ENCODE results near the gene CCDC187. TPM values are rescaled to one million over a fixed set of nuclear protein-coding genes. Genes with fewer than 3 reads are reported as not detected.

CCDC187 gene
- total RNA-seq, 4 donors from 2014 or later = 0.20 TPM; not detected in 3

DNA sequence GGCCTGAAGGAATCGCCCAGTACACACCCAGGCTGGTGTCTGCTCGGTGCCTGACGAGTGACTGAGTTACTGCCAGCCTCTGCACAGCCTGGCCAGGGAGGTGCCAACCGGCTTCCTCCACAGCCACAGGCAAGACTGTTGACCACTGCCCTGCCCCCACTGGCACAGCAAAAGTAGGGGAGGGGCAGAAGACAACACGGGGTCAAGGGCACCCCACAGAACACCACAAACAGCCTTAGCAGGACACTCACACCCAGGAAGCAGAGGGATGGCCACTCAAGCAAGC, 98.2 kb downstream of the CCDC187 start:
- no peak for DNase-seq (ENCODE audit: low spot score in 2 of 2)
- no peak for TF ChIP-seq EP300 (IDR thresholded peaks at IDR 0.05)
- TF ChIP-seq, protein P1, sequence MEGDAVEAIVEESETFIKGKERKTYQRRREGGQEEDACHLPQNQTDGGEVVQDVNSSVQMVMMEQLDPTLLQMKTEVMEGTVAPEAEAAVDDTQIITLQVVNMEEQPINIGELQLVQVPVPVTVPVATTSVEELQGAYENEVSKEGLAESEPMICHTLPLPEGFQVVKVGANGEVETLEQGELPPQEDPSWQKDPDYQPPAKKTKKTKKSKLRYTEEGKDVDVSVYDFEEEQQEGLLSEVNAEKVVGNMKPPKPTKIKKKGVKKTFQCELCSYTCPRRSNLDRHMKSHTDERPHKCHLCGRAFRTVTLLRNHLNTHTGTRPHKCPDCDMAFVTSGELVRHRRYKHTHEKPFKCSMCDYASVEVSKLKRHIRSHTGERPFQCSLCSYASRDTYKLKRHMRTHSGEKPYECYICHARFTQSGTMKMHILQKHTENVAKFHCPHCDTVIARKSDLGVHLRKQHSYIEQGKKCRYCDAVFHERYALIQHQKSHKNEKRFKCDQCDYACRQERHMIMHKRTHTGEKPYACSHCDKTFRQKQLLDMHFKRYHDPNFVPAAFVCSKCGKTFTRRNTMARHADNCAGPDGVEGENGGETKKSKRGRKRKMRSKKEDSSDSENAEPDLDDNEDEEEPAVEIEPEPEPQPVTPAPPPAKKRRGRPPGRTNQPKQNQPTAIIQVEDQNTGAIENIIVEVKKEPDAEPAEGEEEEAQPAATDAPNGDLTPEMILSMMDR (IDR thresholded peaks at IDR 0.05) = no peak
- TF ChIP-seq POLR2A (IDR thresholded peaks at IDR 0.05) = no peak
- peaks cover 0 to 17% (median 0%) of the 10 kb centered on the region in 4 donors for H3K4me1 ChIP-seq
- no peak overlapping the region for H3K27ac ChIP-seq
- H3K9me3 ChIP-seq = no peaks in the 10 kb centered on the region
- no peak overlapping the region for H3K4me3 ChIP-seq
- peaks cover 0 to 47% (median 0%) of the 10 kb centered on the region in 3 donors for H3K36me3 ChIP-seq
- peaks cover 0 to 50% of the 10 kb centered on the region in 2 donors for H3K27me3 ChIP-seq
- 89 to 94% methylated on average over 3 to 4 of the region's 5 CpGs for WGBS, 2 donors

DNA sequence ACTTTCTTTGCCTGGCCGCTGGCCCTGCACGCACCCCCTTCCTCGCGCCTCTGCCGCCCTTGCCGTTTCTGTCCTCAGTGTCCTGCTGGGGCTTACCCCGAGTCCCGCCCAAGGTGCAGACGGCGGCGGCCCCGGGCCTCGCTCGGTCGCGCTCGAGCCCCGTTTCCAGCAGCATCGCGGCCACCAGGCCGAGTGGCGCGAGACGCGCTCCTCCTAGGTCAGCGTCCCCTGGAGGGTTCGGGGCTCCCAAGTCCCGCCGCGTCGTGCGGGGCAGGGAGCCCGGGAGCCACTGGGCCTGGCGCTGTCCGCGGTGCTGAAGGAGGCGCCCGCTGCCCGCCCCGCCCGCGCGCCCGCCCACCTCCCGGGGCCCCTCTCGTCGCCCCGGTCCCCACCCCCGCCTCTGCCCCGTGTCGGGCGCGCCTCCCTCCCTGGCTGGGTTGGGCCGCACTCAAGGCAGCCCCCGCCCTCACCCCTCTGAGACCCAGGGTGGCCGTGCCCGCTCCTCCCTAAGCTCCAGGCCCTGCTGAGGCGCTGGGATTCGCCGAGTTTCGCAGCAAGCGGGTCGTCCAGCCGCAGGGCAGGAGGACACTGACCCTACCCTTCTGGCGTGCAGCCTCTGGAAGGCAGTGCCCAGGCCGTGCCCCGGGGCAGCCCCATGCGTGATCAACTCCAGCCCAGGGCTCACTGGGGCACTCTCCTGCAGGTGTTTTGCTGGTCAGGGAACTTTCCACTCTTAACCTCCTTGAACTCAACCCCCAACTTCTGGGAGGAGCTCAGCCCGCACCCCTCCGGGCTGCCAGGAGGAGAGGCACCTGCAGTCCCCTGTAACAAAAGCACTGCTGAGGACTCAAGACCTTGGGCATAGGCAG, 98.8 kb downstream of the CCDC187 start, which contains the start of gene LHX3:
TSS of gene LHX3 (minus strand) at position 291 of the 869 bp plus-strand sequence. CDS start at position 175, 116 bp downstream.
- H3K4me1 ChIP-seq = peaks cover 0 to 17% (median 0%) of the 10 kb centered on the region in 4 donors
- peaks cover 0 to 42% (median 0%) of the 10 kb centered on the region in 3 donors for H3K36me3 ChIP-seq
- H3K27ac ChIP-seq = no peak within 1 kb of the TSS
- 11 to 14% methylated on average over 44 to 45 of the region's 70 CpGs for WGBS, 2 donors
- peaks cover 0 to 56% of the 10 kb centered on the region in 2 donors for H3K27me3 ChIP-seq
- TF ChIP-seq, protein P1 (IDR thresholded peaks at IDR 0.05) = no peak
- no peak for TF ChIP-seq POLR2A (IDR thresholded peaks at IDR 0.05)
- TF ChIP-seq EP300 (IDR thresholded peaks at IDR 0.05) = no peak
- no peak for DNase-seq (ENCODE audit: low spot score in 2 of 2)
- H3K9me3 ChIP-seq = no peaks in the 10 kb centered on the region
- no peak within 1 kb of the TSS for H3K4me3 ChIP-seq

DNA sequence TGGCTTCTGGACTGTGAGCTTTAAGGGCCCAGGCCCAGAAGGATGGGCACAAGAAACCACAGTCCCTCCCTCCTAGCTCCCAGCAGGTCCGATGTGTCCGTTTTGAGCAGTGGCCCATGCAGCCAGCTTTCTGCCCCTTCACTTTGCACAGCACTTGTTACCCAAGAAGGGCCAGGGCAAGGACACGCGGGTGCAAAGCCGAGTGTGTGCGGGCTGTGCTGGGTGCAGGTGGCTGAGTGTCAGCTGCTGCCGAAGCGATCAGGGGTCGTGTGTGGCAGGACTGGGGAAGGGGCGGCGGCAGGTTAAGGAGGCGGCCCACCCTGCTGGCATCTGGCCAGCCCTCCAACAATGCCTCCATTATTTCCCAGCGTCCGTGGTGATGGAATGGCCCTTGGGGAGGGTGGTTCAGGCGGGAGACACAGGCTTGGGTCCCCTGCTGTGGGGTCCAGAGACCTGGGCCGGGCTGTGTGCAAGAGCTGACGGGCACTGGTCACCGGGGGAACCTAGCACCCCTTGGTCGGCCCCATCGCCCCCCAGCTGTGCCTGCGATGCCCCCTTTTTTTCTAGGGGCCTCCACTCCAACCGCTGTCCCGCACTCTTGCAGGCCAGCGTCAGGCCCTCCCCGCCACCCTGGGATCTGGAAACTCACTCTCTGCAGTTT, 99.6 kb downstream of the CCDC187 start:
- Histone ChIP-seq H3K4me3 (no peak overlapping the region), H3K4me1 (peaks cover 0 to 23% (median 0%) of the 10 kb centered on the region in 4 donors), H3K36me3 (peaks cover 0 to 34% (median 0%) of the 10 kb centered on the region in 3 donors), H3K27ac (no peak overlapping the region), H3K9me3 (no peaks in the 10 kb centered on the region), H3K27me3 (peaks cover 0 to 64% of the 10 kb centered on the region in 2 donors)
- WGBS, 2 donors = 45 to 48% methylated on average over 24 to 25 of the region's 25 CpGs
- no peak for DNase-seq (ENCODE audit: low spot score in 2 of 2)
- TF ChIP-seq POLR2A (IDR thresholded peaks at IDR 0.05) (no peak), EP300 (IDR thresholded peaks at IDR 0.05) (no peak)
- TF ChIP-seq, protein P1 (IDR thresholded peaks at IDR 0.05) = no peak

DNA sequence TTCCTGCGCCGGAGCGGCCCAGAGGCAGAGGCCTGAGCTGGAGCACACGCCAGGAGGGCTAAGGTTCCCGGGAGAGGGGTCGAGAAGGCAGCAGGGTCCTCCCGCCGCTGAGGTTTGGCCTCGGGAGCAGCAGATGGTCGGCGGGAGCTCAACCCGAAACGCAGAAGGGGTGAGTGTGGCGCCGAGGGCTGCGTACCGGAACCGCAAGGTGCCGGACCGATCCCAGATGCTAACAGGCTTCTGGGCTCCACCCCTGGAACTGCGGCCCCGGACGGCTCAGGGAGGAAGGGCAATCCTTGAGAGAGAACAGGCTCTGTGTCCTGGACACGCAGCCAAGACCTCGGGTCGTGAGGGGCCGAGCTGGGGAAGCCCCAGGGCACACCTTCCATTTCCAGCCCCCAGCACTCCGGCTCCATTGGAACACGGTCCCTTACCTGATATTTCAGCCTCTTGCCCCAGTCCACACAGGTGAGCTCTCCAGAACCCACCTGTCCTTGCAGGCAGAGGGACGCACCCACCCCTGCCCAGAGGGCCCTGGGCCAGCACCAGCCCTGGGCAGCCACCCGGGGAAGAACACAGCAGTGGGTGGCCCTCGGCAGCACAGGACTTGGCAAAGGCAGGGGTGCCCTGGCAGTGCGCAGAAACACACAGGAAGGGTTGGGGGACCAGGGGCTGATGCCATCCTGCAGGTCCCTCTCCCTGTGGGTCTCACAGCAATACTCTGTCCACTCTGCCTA, 100.3 kb downstream of the CCDC187 start:
- Histone ChIP-seq H3K9me3 (no peaks in the 10 kb centered on the region), H3K27me3 (peaks cover 0 to 70% of the 10 kb centered on the region in 2 donors), H3K36me3 (peaks cover 0 to 27% (median 0%) of the 10 kb centered on the region in 3 donors), H3K4me3 (no peak overlapping the region), H3K27ac (no peak overlapping the region), H3K4me1 (peaks cover 0 to 28% (median 0%) of the 10 kb centered on the region in 4 donors)
- TF ChIP-seq EP300 (IDR thresholded peaks at IDR 0.05) (no peak), POLR2A (IDR thresholded peaks at IDR 0.05) (no peak)
- TF ChIP-seq, protein P1 (IDR thresholded peaks at IDR 0.05) = no peak
- no peak for DNase-seq (ENCODE audit: low spot score in 2 of 2)
- 21 to 30% methylated on average over 18 to 33 of the region's 33 CpGs for WGBS, 2 donors

All from tibial nerve (tissue), 4 donors.